Osteocyte (in vitro differentiated cells): ENCODE results near the gene PHC2. TPM values are rescaled to one million over a fixed set of nuclear protein-coding genes. Genes with fewer than 3 reads are reported as not detected.

Experiments used
- DNase-seq: peaks from one replicate; pipeline ENCODE4 v3.0.0; 2021; ENCODE audit warnings: mixed read lengths; ENCODE audit not compliant: unreplicated experiment; ENCODE audit errors: extremely low spot score
- H3K27ac Mint-ChIP-seq: one replicate; pipeline ENCODE4 v1.8.0; 2021; ENCODE audit warnings: mild to moderate bottlenecking, mixed read lengths; ENCODE audit not compliant: unreplicated experiment
- H3K27me3 Mint-ChIP-seq: one replicate; pipeline ENCODE4 v1.8.0; 2021; ENCODE audit warnings: mixed read lengths; ENCODE audit not compliant: unreplicated experiment
- H3K36me3 Mint-ChIP-seq: one replicate; pipeline ENCODE4 v1.8.0; 2021; ENCODE audit warnings: mixed read lengths; ENCODE audit not compliant: unreplicated experiment
- H3K4me1 Mint-ChIP-seq: one replicate; pipeline ENCODE4 v1.8.0; 2021; ENCODE audit warnings: mixed read lengths; ENCODE audit not compliant: unreplicated experiment
- H3K4me3 Mint-ChIP-seq: one replicate; pipeline ENCODE4 v1.8.0; 2021; ENCODE audit warnings: mild to moderate bottlenecking, moderate library complexity, mixed read lengths; ENCODE audit not compliant: unreplicated experiment
- H3K9me3 Mint-ChIP-seq: one replicate; pipeline ENCODE4 v1.8.0; 2021; ENCODE audit warnings: mixed read lengths; ENCODE audit not compliant: unreplicated experiment
- total RNA-seq: library from RNA; stranded (reverse); gene quantifications from 2 replicates; pipeline ENCODE4 v1.2.1, GENCODE V29; 2021
- TF ChIP-seq, protein P1 (sequence below): fragments of 200-600 bp; sonication (generic); IDR thresholded peaks from 2 replicates; pipeline ENCODE4 v1.5.0; 2021; ENCODE audit warnings: antibody characterized with exemption, mild to moderate bottlenecking, moderate library complexity

The PHC2 gene
- total RNA-seq, 1 donor from 2014 or later = 160 TPM

DNA sequence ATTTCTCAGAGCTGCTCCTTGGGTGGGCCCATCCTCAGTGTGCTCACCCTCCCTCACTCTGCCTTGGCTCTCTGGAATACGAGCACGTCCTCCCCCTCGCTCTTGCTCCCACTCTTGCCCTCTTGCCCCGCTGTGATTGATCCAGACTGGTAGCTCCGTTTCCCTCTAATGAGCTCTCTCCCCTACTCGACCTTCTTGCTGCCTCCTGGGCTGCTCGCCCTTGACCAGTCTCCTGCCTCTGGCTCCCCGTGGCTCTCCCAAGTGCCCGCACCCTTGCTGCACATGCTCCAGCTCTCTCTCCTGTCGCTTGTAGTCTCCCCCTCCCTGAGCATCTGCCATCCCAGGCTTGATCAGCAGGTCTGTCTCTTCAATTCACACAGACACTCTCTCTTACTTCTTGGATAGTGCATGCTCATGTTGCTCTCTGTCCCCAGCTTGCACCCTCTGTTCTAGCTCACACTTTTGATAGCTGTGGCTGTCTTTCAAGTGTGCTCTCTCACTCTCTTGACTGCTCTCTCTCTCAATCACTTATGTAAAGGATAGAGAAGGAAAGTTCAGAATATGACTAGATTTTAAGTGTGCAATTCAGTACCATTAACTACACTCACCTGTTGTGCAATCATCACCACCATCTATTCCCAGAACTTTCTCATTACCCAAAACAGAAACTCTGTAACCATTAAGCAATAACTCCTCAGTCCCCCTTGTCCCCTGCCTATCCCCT lies 51.1 kb downstream of the PHC2 start:
- TF ChIP-seq, protein P1, sequence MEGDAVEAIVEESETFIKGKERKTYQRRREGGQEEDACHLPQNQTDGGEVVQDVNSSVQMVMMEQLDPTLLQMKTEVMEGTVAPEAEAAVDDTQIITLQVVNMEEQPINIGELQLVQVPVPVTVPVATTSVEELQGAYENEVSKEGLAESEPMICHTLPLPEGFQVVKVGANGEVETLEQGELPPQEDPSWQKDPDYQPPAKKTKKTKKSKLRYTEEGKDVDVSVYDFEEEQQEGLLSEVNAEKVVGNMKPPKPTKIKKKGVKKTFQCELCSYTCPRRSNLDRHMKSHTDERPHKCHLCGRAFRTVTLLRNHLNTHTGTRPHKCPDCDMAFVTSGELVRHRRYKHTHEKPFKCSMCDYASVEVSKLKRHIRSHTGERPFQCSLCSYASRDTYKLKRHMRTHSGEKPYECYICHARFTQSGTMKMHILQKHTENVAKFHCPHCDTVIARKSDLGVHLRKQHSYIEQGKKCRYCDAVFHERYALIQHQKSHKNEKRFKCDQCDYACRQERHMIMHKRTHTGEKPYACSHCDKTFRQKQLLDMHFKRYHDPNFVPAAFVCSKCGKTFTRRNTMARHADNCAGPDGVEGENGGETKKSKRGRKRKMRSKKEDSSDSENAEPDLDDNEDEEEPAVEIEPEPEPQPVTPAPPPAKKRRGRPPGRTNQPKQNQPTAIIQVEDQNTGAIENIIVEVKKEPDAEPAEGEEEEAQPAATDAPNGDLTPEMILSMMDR = no peak
- DNase-seq = no peak
- H3K36me3 Mint-ChIP-seq = peaks cover 3% of the 10 kb centered on the region
- no peaks in the 10 kb centered on the region for H3K27me3 Mint-ChIP-seq
- no peak overlapping the region for H3K27ac Mint-ChIP-seq
- no peaks in the 10 kb centered on the region for H3K9me3 Mint-ChIP-seq
- H3K4me1 Mint-ChIP-seq = peaks cover 28% of the 10 kb centered on the region
- H3K4me3 Mint-ChIP-seq = no peak overlapping the region

DNA sequence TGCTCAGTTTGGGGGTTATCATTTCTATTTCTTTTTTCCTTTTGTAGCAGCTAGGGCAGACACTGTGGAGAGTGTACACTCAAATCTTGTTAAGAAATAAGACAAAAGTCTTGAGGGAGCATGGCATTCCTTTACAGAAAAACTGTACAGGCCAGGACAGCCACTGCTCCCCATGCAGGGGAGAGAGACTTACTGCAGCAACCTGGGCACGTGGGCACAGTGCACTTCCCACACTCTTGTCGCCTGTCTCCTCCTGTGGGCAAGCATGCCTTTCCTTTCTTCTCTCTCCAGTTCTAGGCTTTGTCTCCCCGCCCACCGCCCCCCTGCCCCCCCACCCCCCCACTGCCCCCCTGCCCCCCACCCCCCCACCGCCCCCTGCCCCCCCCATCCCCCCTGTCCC lies 51.9 kb downstream of the PHC2 start:
- H3K27ac Mint-ChIP-seq = no peak overlapping the region
- H3K27me3 Mint-ChIP-seq = no peaks in the 10 kb centered on the region
- H3K4me1 Mint-ChIP-seq = peaks cover 20% of the 10 kb centered on the region
- no peak for DNase-seq
- peaks cover 5% of the 10 kb centered on the region for H3K36me3 Mint-ChIP-seq
- H3K9me3 Mint-ChIP-seq = no peaks in the 10 kb centered on the region
- no peak overlapping the region for H3K4me3 Mint-ChIP-seq
- TF ChIP-seq, protein P1 = no peak

DNA sequence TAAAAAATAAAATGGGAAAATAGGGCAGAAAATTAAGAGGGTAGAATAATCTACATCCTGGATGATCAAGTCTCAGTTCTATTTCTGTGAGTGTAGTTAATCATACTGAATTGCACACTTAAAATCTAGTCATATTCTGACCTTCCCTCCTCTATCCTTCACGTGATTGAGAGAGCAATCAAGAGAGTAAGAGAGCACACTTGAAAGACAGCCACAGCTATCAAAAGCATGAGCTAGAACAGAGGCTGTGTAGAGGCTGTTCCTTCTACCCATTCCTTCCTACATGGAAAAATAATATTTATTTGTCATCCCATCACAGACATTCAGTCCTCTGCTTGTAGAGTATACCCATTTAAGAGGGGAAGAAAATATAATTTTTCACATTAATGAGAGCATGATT lies 52.4 kb downstream of the PHC2 start:
- no peak for DNase-seq
- Mint-ChIP-seq H3K4me1 (peaks cover 17% of the 10 kb centered on the region), H3K27me3 (no peaks in the 10 kb centered on the region), H3K36me3 (peaks cover 7% of the 10 kb centered on the region), H3K27ac (no peak overlapping the region), H3K9me3 (no peaks in the 10 kb centered on the region), H3K4me3 (no peak overlapping the region)
- TF ChIP-seq, protein P1 = no peak

DNA sequence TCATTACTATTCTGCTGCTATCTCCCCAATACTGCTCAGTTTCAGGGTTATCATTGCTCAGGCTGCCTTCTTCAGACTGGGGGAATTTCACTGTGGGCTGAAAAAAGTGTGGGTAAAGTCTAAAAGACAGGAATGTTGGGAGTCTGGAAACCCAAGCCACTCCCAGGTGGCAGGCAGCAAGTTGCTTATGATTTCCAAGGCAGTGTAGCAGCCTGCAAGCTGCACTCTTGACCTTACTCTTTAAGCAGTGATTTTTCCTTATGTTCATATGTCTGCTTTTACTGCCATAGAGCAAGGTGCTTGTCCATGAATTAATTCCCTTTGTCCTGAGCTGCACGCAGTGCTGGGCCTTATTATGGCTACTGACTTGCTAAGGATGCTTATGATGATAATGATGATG lies 53.1 kb downstream of the PHC2 start:
- TF ChIP-seq, protein P1 = no peak
- no peaks in the 10 kb centered on the region for H3K27me3 Mint-ChIP-seq
- H3K27ac Mint-ChIP-seq = no peak overlapping the region
- H3K4me3 Mint-ChIP-seq = no peak overlapping the region
- no peaks in the 10 kb centered on the region for H3K9me3 Mint-ChIP-seq
- peaks cover 7% of the 10 kb centered on the region for H3K36me3 Mint-ChIP-seq
- peaks cover 9% of the 10 kb centered on the region for H3K4me1 Mint-ChIP-seq
- DNase-seq = no peak

DNA sequence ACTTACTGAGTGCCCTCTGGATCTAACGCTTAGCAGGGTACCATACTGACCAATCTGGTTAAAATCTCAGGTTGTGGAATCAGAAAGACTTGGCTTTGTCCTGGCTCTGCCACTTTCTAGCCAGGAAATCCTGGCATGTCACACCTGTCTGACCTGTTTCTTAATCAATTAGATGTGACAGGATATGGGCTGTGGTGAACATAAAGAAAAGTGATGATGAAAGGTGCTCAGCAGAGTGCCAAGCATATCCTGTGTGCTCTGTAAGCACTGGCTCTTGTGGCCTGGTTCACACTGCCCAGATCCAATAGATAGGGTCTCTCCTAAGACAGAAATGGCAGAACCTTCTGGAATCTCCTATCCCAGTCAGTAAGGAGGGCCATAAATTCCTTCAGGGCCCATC lies 53.9 kb downstream of the PHC2 start:
- H3K27ac Mint-ChIP-seq = no peak overlapping the region
- no peak overlapping the region for H3K4me3 Mint-ChIP-seq
- no peaks in the 10 kb centered on the region for H3K9me3 Mint-ChIP-seq
- no peaks in the 10 kb centered on the region for H3K27me3 Mint-ChIP-seq
- H3K36me3 Mint-ChIP-seq = peaks cover 10% of the 10 kb centered on the region
- peaks cover 2% of the 10 kb centered on the region for H3K4me1 Mint-ChIP-seq
- DNase-seq = no peak
- TF ChIP-seq, protein P1 = no peak
